ENCODE results near the gene CAMTA1. TPM values are rescaled to one million over a fixed set of nuclear protein-coding genes. Genes with fewer than 3 reads are reported as not detected.

Gene CAMTA1
- total RNA-seq, 2 experiments from 2014 or later: 39.3 to 48.8 TPM

DNA sequence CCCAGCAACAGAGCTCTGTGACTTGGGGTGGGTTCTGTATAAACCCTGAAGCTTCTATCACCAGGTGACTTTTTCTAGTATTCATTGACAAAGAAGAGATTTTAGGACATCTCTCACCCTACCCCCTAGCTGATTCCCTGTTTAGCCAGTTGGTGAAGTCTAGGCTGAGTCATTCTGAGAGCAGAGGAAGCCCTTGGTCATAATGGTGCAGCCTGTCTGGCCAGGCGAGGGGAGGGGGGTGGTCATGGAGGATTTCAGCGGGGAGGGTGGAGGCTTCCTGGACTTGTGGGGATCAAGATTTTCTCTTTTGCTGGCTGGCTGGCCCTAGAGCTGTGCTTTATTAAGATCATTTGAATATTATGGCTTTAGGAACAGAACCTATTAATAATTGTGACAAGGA, 262.6 kb downstream of the CAMTA1 start:
- H3K9me3 Mint-ChIP-seq: no peaks in the 10 kb centered on the region
- no peak overlapping the region for H3K4me3 Mint-ChIP-seq
- ChIA-PET CTCF (no interaction called here), POLR2A (no interaction called here)
- DNase-seq: no peak
- H3K4me1 Mint-ChIP-seq: no peaks in the 10 kb centered on the region
- no peaks in the 10 kb centered on the region for H3K27me3 Mint-ChIP-seq
- H3K27ac Mint-ChIP-seq: no peak overlapping the region
- no peaks in the 10 kb centered on the region for H3K36me3 Mint-ChIP-seq (ENCODE audit: low read depth)

DNA sequence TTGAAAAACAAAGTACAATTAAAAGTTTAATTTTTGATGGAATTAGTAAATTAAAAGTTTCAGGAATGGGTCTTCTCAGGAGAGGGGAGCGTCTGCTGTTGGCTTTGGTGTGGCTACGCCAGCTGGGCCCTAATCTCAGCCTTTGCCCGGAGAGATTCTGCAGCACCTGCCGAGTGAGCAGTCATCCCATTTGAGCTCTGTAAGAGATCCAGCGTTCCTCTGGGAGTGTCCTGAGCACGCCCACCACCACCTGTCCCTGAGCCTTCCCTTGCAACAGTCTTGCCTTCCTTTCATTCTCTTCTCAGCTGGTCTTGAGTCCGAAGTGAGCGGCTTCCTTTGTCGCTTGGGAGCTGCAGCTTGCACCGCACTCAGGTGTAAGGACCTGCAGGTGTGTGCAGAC, 263.1 kb downstream of the CAMTA1 start:
- no peak for DNase-seq
- CTCF ChIA-PET: no interaction called here
- no peaks in the 10 kb centered on the region for H3K9me3 Mint-ChIP-seq
- no peaks in the 10 kb centered on the region for H3K27me3 Mint-ChIP-seq
- no peaks in the 10 kb centered on the region for H3K4me1 Mint-ChIP-seq
- POLR2A ChIA-PET: no interaction called here
- H3K36me3 Mint-ChIP-seq (ENCODE audit: low read depth): no peaks in the 10 kb centered on the region
- no peak overlapping the region for H3K27ac Mint-ChIP-seq
- no peak overlapping the region for H3K4me3 Mint-ChIP-seq

GRCh38 chr1:7049913-7050625, 264.8 kb downstream of the CAMTA1 start:
- Mint-ChIP-seq H3K36me3 (ENCODE audit: low read depth) (no peaks in the 10 kb centered on the region), H3K4me3 (no peak overlapping the region), H3K27me3 (no peaks in the 10 kb centered on the region), H3K9me3 (no peaks in the 10 kb centered on the region), H3K4me1 (no peaks in the 10 kb centered on the region), H3K27ac (no peak overlapping the region)
- DNase-seq: no peak
- CTCF ChIA-PET: interaction anchor here (1.1 kb wide), 1 partner anchor 350 kb away, joined by 3 read pairs; no protein-coding TSS in a partner anchor
- POLR2A ChIA-PET: no interaction called here

GRCh38 chr1:7050751-7051665, 265.8 kb downstream of the CAMTA1 start:
- CTCF ChIA-PET: no interaction called here
- no peaks in the 10 kb centered on the region for H3K27me3 Mint-ChIP-seq
- H3K27ac Mint-ChIP-seq: no peak overlapping the region
- H3K9me3 Mint-ChIP-seq: no peaks in the 10 kb centered on the region
- no peaks in the 10 kb centered on the region for H3K4me1 Mint-ChIP-seq
- DNase-seq: no peak
- POLR2A ChIA-PET: no interaction called here
- no peaks in the 10 kb centered on the region for H3K36me3 Mint-ChIP-seq (ENCODE audit: low read depth)
- H3K4me3 Mint-ChIP-seq: no peak overlapping the region

DNA sequence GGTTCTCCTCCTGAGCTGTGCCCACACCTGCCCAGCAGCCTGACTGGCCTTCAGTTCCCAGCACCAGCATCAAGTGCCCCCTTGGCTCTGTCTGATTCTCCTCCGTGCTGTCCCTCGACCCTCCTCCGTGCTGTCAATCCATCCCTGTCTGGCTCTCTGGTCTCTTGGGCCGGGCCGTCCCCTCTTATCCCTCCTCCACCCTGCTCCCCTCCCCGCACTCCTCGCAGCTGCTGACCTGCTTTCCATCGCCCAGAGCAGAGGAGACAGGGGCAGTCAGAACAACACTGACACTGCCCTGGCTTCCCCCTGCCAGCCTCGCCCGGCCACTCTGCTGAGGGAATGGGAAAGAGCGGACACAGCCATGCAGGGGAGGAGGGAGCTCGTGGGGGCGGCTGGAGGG, 267.4 kb downstream of the CAMTA1 start:
- H3K4me1 Mint-ChIP-seq: no peaks in the 10 kb centered on the region
- H3K4me3 Mint-ChIP-seq: no peak overlapping the region
- no peak for DNase-seq
- ChIA-PET POLR2A (no interaction called here), CTCF (interaction anchor here (0.5 kb wide), 1 partner anchor 254 kb away, joined by 3 read pairs; no protein-coding TSS in a partner anchor)
- H3K9me3 Mint-ChIP-seq: no peaks in the 10 kb centered on the region
- H3K27ac Mint-ChIP-seq: no peak overlapping the region
- H3K36me3 Mint-ChIP-seq (ENCODE audit: low read depth): no peaks in the 10 kb centered on the region
- no peaks in the 10 kb centered on the region for H3K27me3 Mint-ChIP-seq

GRCh38 chr1:7060745-7061144, 275.5 kb downstream of the CAMTA1 start:
- no peaks in the 10 kb centered on the region for H3K4me1 Mint-ChIP-seq
- H3K27me3 Mint-ChIP-seq: no peaks in the 10 kb centered on the region
- no peaks in the 10 kb centered on the region for H3K36me3 Mint-ChIP-seq (ENCODE audit: low read depth)
- ChIA-PET POLR2A (no interaction called here), CTCF (no interaction called here)
- H3K4me3 Mint-ChIP-seq: no peak overlapping the region
- no peaks in the 10 kb centered on the region for H3K9me3 Mint-ChIP-seq
- H3K27ac Mint-ChIP-seq: no peak overlapping the region
- no peak for DNase-seq

GRCh38 chr1:7062346-7063061, 277.2 kb downstream of the CAMTA1 start:
- no peaks in the 10 kb centered on the region for H3K4me1 Mint-ChIP-seq
- H3K36me3 Mint-ChIP-seq (ENCODE audit: low read depth): no peaks in the 10 kb centered on the region
- H3K4me3 Mint-ChIP-seq: no peak overlapping the region
- POLR2A ChIA-PET: no interaction called here
- H3K27ac Mint-ChIP-seq: no peak overlapping the region
- no peaks in the 10 kb centered on the region for H3K9me3 Mint-ChIP-seq
- CTCF ChIA-PET: no interaction called here
- no peak for DNase-seq
- no peaks in the 10 kb centered on the region for H3K27me3 Mint-ChIP-seq

GRCh38 chr1:7063981-7064380, 278.7 kb downstream of the CAMTA1 start:
- ChIA-PET CTCF (no interaction called here), POLR2A (no interaction called here)
- H3K27me3 Mint-ChIP-seq: no peaks in the 10 kb centered on the region
- no peaks in the 10 kb centered on the region for H3K4me1 Mint-ChIP-seq
- no peak for DNase-seq
- no peaks in the 10 kb centered on the region for H3K9me3 Mint-ChIP-seq
- no peaks in the 10 kb centered on the region for H3K36me3 Mint-ChIP-seq (ENCODE audit: low read depth)
- no peak overlapping the region for H3K4me3 Mint-ChIP-seq
- no peak overlapping the region for H3K27ac Mint-ChIP-seq

DNA sequence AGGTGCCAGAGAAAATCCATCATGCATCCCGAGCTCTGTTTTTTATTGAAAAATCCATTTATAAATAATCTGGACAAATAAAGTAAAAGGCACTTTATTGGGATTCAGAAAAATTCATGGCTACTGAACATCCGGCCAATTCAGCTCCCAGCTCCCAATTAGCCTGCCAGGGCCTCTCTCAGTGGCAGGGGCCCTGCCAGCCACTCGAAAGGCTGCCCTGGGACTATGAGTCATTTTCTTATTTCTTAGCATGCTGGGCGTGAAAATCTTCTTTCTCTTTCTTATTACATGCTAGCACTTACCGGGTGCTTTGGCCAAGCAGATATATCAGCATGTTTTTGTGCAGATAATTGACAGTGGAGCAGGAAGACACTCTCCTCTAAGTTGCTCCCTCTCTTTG, 283.3 kb downstream of the CAMTA1 start:
- no peaks in the 10 kb centered on the region for H3K9me3 Mint-ChIP-seq

GRCh38 chr1:7069931-7070330, 284.7 kb downstream of the CAMTA1 start:
- Mint-ChIP-seq H3K36me3 (ENCODE audit: low read depth) (no peaks in the 10 kb centered on the region), H3K27me3 (peaks cover 5% of the 10 kb centered on the region), H3K9me3 (no peaks in the 10 kb centered on the region), H3K4me1 (no peaks in the 10 kb centered on the region), H3K27ac (no peak overlapping the region), H3K4me3 (no peak overlapping the region)
- CTCF ChIA-PET: no interaction called here
- POLR2A ChIA-PET: interaction anchor here (0.6 kb wide), 1 partner anchor 173 kb away, joined by 3 read pairs; no protein-coding TSS in a partner anchor
- no peak for DNase-seq

More for the DNA sequence above, 283.3 kb downstream of the CAMTA1 start:
- Mint-ChIP-seq H3K4me1 (no peaks in the 10 kb centered on the region), H3K4me3 (no peak overlapping the region), H3K36me3 (ENCODE audit: low read depth) (no peaks in the 10 kb centered on the region), H3K27ac (no peak overlapping the region), H3K27me3 (peaks cover 5% of the 10 kb centered on the region)
- ChIA-PET POLR2A (no interaction called here), CTCF (interaction anchor here (0.8 kb wide), 1 partner anchor 12 kb away, joined by 3 read pairs; no protein-coding TSS in a partner anchor)
- no peak for DNase-seq

DNA sequence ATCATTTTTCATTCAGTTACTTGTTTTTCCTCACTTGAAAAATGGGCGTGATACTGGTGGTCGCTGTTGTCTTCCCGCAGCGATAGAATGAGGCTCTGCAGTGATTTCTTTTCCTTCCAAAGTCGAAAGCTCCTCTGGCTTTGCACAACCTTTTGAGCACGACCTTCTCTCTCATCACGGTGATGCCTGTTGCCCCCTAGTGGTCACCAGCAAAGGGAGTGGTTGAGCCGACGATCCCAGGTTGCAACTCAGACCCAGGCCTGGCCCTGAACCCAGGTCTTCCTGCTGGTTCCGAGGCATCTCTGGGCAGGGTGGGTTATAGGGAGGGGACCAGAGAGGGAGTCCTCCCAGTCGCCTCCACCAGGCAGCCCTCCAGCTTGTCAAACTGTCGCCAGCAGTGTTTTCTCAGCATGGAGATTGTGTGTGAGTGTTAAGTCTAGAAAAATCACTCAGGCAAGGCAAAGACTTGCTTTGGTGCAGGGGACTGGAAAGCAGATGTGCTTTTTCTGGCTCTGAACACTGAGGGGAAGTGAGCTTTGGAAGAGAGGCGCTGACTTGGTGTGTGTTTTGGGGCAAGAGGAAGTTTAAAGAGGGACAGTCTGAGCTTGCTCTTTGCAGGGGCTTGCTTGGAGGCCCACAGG, 285.3 kb downstream of the CAMTA1 start:
- DNase-seq: peak; percentile 61
- H3K36me3 Mint-ChIP-seq (ENCODE audit: low read depth): no peaks in the 10 kb centered on the region
- H3K4me3 Mint-ChIP-seq: no peak overlapping the region
- no peaks in the 10 kb centered on the region for H3K4me1 Mint-ChIP-seq
- H3K27me3 Mint-ChIP-seq: peaks cover 5% of the 10 kb centered on the region
- no peak overlapping the region for H3K27ac Mint-ChIP-seq
- CTCF ChIA-PET: interaction anchor here (1.6 kb wide), 1 partner anchor 14 kb away, joined by 5 read pairs; no protein-coding TSS in a partner anchor
- H3K9me3 Mint-ChIP-seq: no peaks in the 10 kb centered on the region
- POLR2A ChIA-PET: no interaction called here

DNA sequence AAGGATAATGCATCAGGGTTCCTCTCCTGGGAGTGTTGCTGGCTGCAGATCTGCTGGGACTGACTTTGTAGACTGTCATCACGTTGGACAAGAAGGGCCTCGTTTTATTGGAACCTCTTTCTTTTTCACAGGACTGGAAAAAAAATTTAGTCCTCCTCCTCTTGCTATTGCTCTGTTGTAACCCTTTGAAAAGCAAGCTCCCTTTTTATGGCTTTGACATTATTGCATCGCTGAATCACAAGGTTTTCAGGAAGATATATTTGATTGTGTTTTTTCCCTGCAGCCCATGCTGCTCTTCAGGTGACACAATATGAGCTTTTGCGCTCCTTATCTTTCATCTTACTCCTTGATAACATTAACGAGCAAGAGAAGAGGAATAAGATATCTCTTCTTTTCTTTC, 290.9 kb downstream of the CAMTA1 start:
- H3K4me3 Mint-ChIP-seq: no peak overlapping the region
- H3K36me3 Mint-ChIP-seq (ENCODE audit: low read depth): no peaks in the 10 kb centered on the region
- no peaks in the 10 kb centered on the region for H3K4me1 Mint-ChIP-seq
- H3K9me3 Mint-ChIP-seq: peaks cover 5% of the 10 kb centered on the region
- H3K27me3 Mint-ChIP-seq: peaks cover 5% of the 10 kb centered on the region
- ChIA-PET POLR2A (no interaction called here), CTCF (no interaction called here)
- no peak for DNase-seq
- H3K27ac Mint-ChIP-seq: no peak overlapping the region

- POLR2A ChIA-PET: no interaction called here
- H3K4me3 Mint-ChIP-seq: no peak overlapping the region
- H3K27me3 Mint-ChIP-seq: peaks cover 5% of the 10 kb centered on the region
- no peak for DNase-seq
- H3K27ac Mint-ChIP-seq: no peak overlapping the region
- CTCF ChIA-PET: no interaction called here
- H3K9me3 Mint-ChIP-seq: peaks cover 5% of the 10 kb centered on the region
- H3K4me1 Mint-ChIP-seq: no peaks in the 10 kb centered on the region
- H3K36me3 Mint-ChIP-seq (ENCODE audit: low read depth): no peaks in the 10 kb centered on the region
Observed at GRCh38 chr1:7076572-7076971, 291.3 kb downstream of the CAMTA1 start.
